Measurements from ENCODE around the gene MFAP3. TPM values are rescaled to one million over a fixed set of nuclear protein-coding genes. Genes with fewer than 3 reads are reported as not detected.

MFAP3 gene
- total and polyA plus RNA-seq, 4 donors, result 6.8 to 38.0 (median 21.6) TPM

- ATAC-seq (ENCODE audit: low FRiP score), result no peak
- 96% methylated on average over 6 of the region's 6 CpGs for WGBS, 2 donors
- intact Hi-C loops (cut with DNase I), result no loop called here
These were observed 51.9 kb downstream of the MFAP3 start for GRCh38 chr5:154090656-154091055.

GRCh38 chr5:154092356-154093141 is 53.8 kb downstream of the MFAP3 start:
- Histone ChIP-seq H3K4me1 (ENCODE audit: control insufficient read depth in 1 of 2, insufficient read depth in 2 of 2, low read length in 2 of 2) (no peaks in the 10 kb centered on the region), H3K27me3 (ENCODE audit: control insufficient read depth in 1 of 2, insufficient read depth in 2 of 2, low read length in 1 of 2) (no peaks in the 10 kb centered on the region), H3K27ac (ENCODE audit: low read depth in 1 of 2, low read length in 2 of 2) (no peak overlapping the region), H3K36me3 (ENCODE audit: control insufficient read depth in 1 of 2, insufficient read depth in 2 of 2, low read length in 1 of 2) (no peaks in the 10 kb centered on the region), H3K9me3 (ENCODE audit: control insufficient read depth, low read length) (no peaks in the 10 kb centered on the region), H3K4me3 (ENCODE audit: low read length in 2 of 2) (no peak overlapping the region)
- no peak for DNase-seq
- intact Hi-C loops (cut with DNase I), result no loop called here
- 43 to 53% methylated on average over 5 of the region's 5 CpGs for WGBS, 2 donors
- no peak for ATAC-seq (ENCODE audit: low FRiP score)

More at GRCh38 chr5:154090656-154091055, 51.9 kb downstream of the MFAP3 start:
- Histone ChIP-seq H3K36me3 (ENCODE audit: control insufficient read depth in 1 of 2, insufficient read depth in 2 of 2, low read length in 1 of 2) (no peaks in the 10 kb centered on the region), H3K27me3 (ENCODE audit: control insufficient read depth in 1 of 2, insufficient read depth in 2 of 2, low read length in 1 of 2) (no peaks in the 10 kb centered on the region), H3K27ac (ENCODE audit: low read depth in 1 of 2, low read length in 2 of 2) (no peak overlapping the region), H3K9me3 (ENCODE audit: control insufficient read depth, low read length) (no peaks in the 10 kb centered on the region), H3K4me3 (ENCODE audit: low read length in 2 of 2) (no peak overlapping the region), H3K4me1 (ENCODE audit: control insufficient read depth in 1 of 2, insufficient read depth in 2 of 2, low read length in 2 of 2) (no peaks in the 10 kb centered on the region)
- DNase-seq, result no peak

GRCh38 chr5:154093142-154093532 is 54.4 kb downstream of the MFAP3 start:
- ATAC-seq (ENCODE audit: low FRiP score) (no peak), DNase-seq (no peak)
- Histone ChIP-seq H3K4me3 (ENCODE audit: low read length in 2 of 2) (no peak overlapping the region), H3K36me3 (ENCODE audit: control insufficient read depth in 1 of 2, insufficient read depth in 2 of 2, low read length in 1 of 2) (no peaks in the 10 kb centered on the region), H3K4me1 (ENCODE audit: control insufficient read depth in 1 of 2, insufficient read depth in 2 of 2, low read length in 2 of 2) (no peaks in the 10 kb centered on the region), H3K9me3 (ENCODE audit: control insufficient read depth, low read length) (no peaks in the 10 kb centered on the region), H3K27me3 (ENCODE audit: control insufficient read depth in 1 of 2, insufficient read depth in 2 of 2, low read length in 1 of 2) (no peaks in the 10 kb centered on the region), H3K27ac (ENCODE audit: low read depth in 1 of 2, low read length in 2 of 2) (no peak overlapping the region)
- 73 to 74% methylated on average over 2 of the region's 2 CpGs for WGBS, 2 donors
- intact Hi-C loops (cut with DNase I), result no loop called here

GRCh38 chr5:154095904-154096303 is 57.1 kb downstream of the MFAP3 start:
- Histone ChIP-seq H3K4me1 (ENCODE audit: control insufficient read depth in 1 of 2, insufficient read depth in 2 of 2, low read length in 2 of 2) (no peaks in the 10 kb centered on the region), H3K4me3 (ENCODE audit: low read length in 2 of 2) (no peak overlapping the region), H3K27ac (ENCODE audit: low read depth in 1 of 2, low read length in 2 of 2) (no peak overlapping the region), H3K36me3 (ENCODE audit: control insufficient read depth in 1 of 2, insufficient read depth in 2 of 2, low read length in 1 of 2) (no peaks in the 10 kb centered on the region), H3K27me3 (ENCODE audit: control insufficient read depth in 1 of 2, insufficient read depth in 2 of 2, low read length in 1 of 2) (no peaks in the 10 kb centered on the region), H3K9me3 (ENCODE audit: control insufficient read depth, low read length) (no peaks in the 10 kb centered on the region)
- DNase-seq, result no peak
- 60 to 66% methylated on average over 7 of the region's 7 CpGs for WGBS, 2 donors
- intact Hi-C loops (cut with DNase I), result no loop called here
- no peak for ATAC-seq (ENCODE audit: low FRiP score)

- Histone ChIP-seq H3K4me1 (ENCODE audit: control insufficient read depth in 1 of 2, insufficient read depth in 2 of 2, low read length in 2 of 2) (no peaks in the 10 kb centered on the region), H3K4me3 (ENCODE audit: low read length in 2 of 2) (no peak overlapping the region), H3K27ac (ENCODE audit: low read depth in 1 of 2, low read length in 2 of 2) (no peak overlapping the region), H3K9me3 (ENCODE audit: control insufficient read depth, low read length) (no peaks in the 10 kb centered on the region), H3K36me3 (ENCODE audit: control insufficient read depth in 1 of 2, insufficient read depth in 2 of 2, low read length in 1 of 2) (no peaks in the 10 kb centered on the region), H3K27me3 (ENCODE audit: control insufficient read depth in 1 of 2, insufficient read depth in 2 of 2, low read length in 1 of 2) (no peaks in the 10 kb centered on the region)
- intact Hi-C loops (cut with DNase I), result no loop called here
- DNase-seq, result no peak
- 56 to 63% methylated on average over 2 of the region's 2 CpGs for WGBS, 2 donors
- ATAC-seq (ENCODE audit: low FRiP score), result no peak
These were observed 58.3 kb downstream of the MFAP3 start for GRCh38 chr5:154097031-154097430.

- Histone ChIP-seq H3K4me3 (ENCODE audit: low read length in 2 of 2) (no peak overlapping the region), H3K27me3 (ENCODE audit: control insufficient read depth in 1 of 2, insufficient read depth in 2 of 2, low read length in 1 of 2) (no peaks in the 10 kb centered on the region), H3K36me3 (ENCODE audit: control insufficient read depth in 1 of 2, insufficient read depth in 2 of 2, low read length in 1 of 2) (no peaks in the 10 kb centered on the region), H3K9me3 (ENCODE audit: control insufficient read depth, low read length) (no peaks in the 10 kb centered on the region), H3K27ac (ENCODE audit: low read depth in 1 of 2, low read length in 2 of 2) (no peak overlapping the region), H3K4me1 (ENCODE audit: control insufficient read depth in 1 of 2, insufficient read depth in 2 of 2, low read length in 2 of 2) (no peaks in the 10 kb centered on the region)
- intact Hi-C loops (cut with DNase I), result no loop called here
- ATAC-seq (ENCODE audit: low FRiP score) (no peak), DNase-seq (no peak)
- WGBS, 2 donors, result 67 to 74% methylated on average over 2 of the region's 2 CpGs
These were observed 59.7 kb downstream of the MFAP3 start for GRCh38 chr5:154098465-154098864.

- no peak overlapping the region for H3K27ac ChIP-seq (ENCODE audit: low read depth in 1 of 2, low read length in 2 of 2)
- H3K4me3 ChIP-seq (ENCODE audit: low read length in 2 of 2), result no peak overlapping the region
- H3K36me3 ChIP-seq (ENCODE audit: control insufficient read depth in 1 of 2, insufficient read depth in 2 of 2, low read length in 1 of 2), result no peaks in the 10 kb centered on the region
- no peak for DNase-seq
- H3K27me3 ChIP-seq (ENCODE audit: control insufficient read depth in 1 of 2, insufficient read depth in 2 of 2, low read length in 1 of 2), result no peaks in the 10 kb centered on the region
- no peak for ATAC-seq (ENCODE audit: low FRiP score)
- WGBS, 2 donors, result 87 to 98% methylated on average over 1 of the region's 1 CpG
- H3K9me3 ChIP-seq (ENCODE audit: control insufficient read depth, low read length), result no peaks in the 10 kb centered on the region
- H3K4me1 ChIP-seq (ENCODE audit: control insufficient read depth in 1 of 2, insufficient read depth in 2 of 2, low read length in 2 of 2), result no peaks in the 10 kb centered on the region
- intact Hi-C loops (cut with DNase I), result no loop called here
These were observed 62.4 kb downstream of the MFAP3 start for GRCh38 chr5:154101184-154101583.

- Histone ChIP-seq H3K4me1 (ENCODE audit: control insufficient read depth in 1 of 2, insufficient read depth in 2 of 2, low read length in 2 of 2) (no peaks in the 10 kb centered on the region), H3K27ac (ENCODE audit: low read depth in 1 of 2, low read length in 2 of 2) (no peak overlapping the region), H3K36me3 (ENCODE audit: control insufficient read depth in 1 of 2, insufficient read depth in 2 of 2, low read length in 1 of 2) (peaks cover 0 to 2% of the 10 kb centered on the region in 2 donors), H3K27me3 (ENCODE audit: control insufficient read depth in 1 of 2, insufficient read depth in 2 of 2, low read length in 1 of 2) (no peaks in the 10 kb centered on the region), H3K4me3 (ENCODE audit: low read length in 2 of 2) (no peak overlapping the region), H3K9me3 (ENCODE audit: control insufficient read depth, low read length) (no peaks in the 10 kb centered on the region)
- intact Hi-C loops (cut with DNase I), result no loop called here
- 40 to 45% methylated on average over 4 of the region's 4 CpGs for WGBS, 2 donors
- no peak for DNase-seq
- ATAC-seq (ENCODE audit: low FRiP score), result no peak
These were observed 64.5 kb downstream of the MFAP3 start for GRCh38 chr5:154103233-154103632.
